ENCODE data around the gene UCK1. TPM values are rescaled to one million over a fixed set of nuclear protein-coding genes. Genes with fewer than 3 reads are reported as not detected.
A peak's percentile ranks its signal among the peaks of the same experiment; 100 is the strongest.

Gene UCK1
- total RNA-seq, 1 donor from 2014 or later, result 30.4 TPM

- CTCF ChIA-PET, result no interaction called here
- no peak overlapping the region for H3K27ac Mint-ChIP-seq
- intact Hi-C loops (cut with micrococcal nuclease), result loop anchor here (2.0 to 5.0 kb wide), 3 partner anchors 27 to 217 kb away; partner anchors contain the start of gene POMT1
- ATAC-seq (ENCODE audit: low read depth), result no peak
- no peak for DNase-seq
- peaks cover 42% of the 10 kb centered on the region for H3K36me3 Mint-ChIP-seq (ENCODE audit: low read depth)
- H3K4me3 Mint-ChIP-seq, result peak overlapping the region; percentile 79
- POLR2A ChIA-PET, result no interaction called here
- TF ChIP-seq, protein P1, sequence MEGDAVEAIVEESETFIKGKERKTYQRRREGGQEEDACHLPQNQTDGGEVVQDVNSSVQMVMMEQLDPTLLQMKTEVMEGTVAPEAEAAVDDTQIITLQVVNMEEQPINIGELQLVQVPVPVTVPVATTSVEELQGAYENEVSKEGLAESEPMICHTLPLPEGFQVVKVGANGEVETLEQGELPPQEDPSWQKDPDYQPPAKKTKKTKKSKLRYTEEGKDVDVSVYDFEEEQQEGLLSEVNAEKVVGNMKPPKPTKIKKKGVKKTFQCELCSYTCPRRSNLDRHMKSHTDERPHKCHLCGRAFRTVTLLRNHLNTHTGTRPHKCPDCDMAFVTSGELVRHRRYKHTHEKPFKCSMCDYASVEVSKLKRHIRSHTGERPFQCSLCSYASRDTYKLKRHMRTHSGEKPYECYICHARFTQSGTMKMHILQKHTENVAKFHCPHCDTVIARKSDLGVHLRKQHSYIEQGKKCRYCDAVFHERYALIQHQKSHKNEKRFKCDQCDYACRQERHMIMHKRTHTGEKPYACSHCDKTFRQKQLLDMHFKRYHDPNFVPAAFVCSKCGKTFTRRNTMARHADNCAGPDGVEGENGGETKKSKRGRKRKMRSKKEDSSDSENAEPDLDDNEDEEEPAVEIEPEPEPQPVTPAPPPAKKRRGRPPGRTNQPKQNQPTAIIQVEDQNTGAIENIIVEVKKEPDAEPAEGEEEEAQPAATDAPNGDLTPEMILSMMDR (IDR thresholded peaks at IDR 0.05), result no peak
- H3K9me3 Mint-ChIP-seq, result no peaks in the 10 kb centered on the region
- H3K4me1 Mint-ChIP-seq, result peaks cover 17% of the 10 kb centered on the region
- H3K27me3 Mint-ChIP-seq, result no peaks in the 10 kb centered on the region
Observed at GRCh38 chr9:131529597-131530545, 1.2 kb downstream of the UCK1 start.

DNA sequence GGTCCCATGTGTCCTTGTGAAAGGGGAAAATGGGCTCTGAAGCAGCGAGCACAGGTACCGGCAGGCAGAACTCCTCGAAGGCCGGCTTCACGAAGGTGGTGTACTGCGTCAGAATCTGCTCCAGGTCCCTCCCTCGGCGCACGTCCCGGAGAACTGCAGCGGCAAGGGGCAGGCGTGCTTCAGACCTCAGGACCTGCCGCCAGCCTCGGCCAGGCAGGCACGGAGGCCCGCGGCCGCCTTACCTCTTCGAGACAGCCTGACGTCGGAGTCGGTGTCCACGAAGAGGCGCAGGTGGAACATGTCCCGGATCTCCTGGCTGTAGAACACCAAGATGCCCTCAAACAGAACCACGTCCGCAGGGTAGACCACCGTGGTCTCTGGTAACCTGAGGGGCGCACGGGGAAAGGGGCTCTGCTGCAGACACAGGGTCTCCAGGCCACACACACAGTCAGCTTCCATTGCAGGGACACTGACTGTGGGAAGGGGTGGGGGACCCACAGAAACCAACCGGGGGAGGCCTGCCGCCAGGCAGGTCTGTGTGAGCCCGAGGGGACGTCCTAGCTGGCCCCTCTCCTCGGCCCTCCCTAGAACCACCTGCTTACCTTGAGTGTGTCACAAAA is 2.1 kb downstream of the UCK1 start:
- POLR2A ChIA-PET, result no interaction called here
- CTCF ChIA-PET, result no interaction called here
- DNase-seq (no peak), ATAC-seq (ENCODE audit: low read depth) (no peak)
- Mint-ChIP-seq H3K27ac (no peak overlapping the region), H3K27me3 (no peaks in the 10 kb centered on the region), H3K4me3 (no peak overlapping the region), H3K9me3 (no peaks in the 10 kb centered on the region), H3K36me3 (ENCODE audit: low read depth) (peaks cover 50% of the 10 kb centered on the region), H3K4me1 (peaks cover 9% of the 10 kb centered on the region)
- intact Hi-C loops (cut with micrococcal nuclease), result no loop called here
- TF ChIP-seq, protein P1 (IDR thresholded peaks at IDR 0.05), result no peak

GRCh38 chr9:131528186-131528585 is 2.9 kb downstream of the UCK1 start:
- Mint-ChIP-seq H3K4me3 (peak overlapping the region; percentile 61), H3K9me3 (no peaks in the 10 kb centered on the region), H3K27me3 (no peaks in the 10 kb centered on the region), H3K4me1 (peaks cover 9% of the 10 kb centered on the region), H3K27ac (no peak overlapping the region), H3K36me3 (ENCODE audit: low read depth) (peaks cover 55% of the 10 kb centered on the region)
- no peak for DNase-seq
- ChIA-PET CTCF (no interaction called here), POLR2A (interaction anchor here (0.7 kb wide), 1 partner anchor 1241 kb away, joined by 7 read pairs; no protein-coding TSS in a partner anchor)
- TF ChIP-seq, protein P1 (IDR thresholded peaks at IDR 0.05), result no peak
- ATAC-seq (ENCODE audit: low read depth), result no peak
- intact Hi-C loops (cut with micrococcal nuclease), result no loop called here

DNA sequence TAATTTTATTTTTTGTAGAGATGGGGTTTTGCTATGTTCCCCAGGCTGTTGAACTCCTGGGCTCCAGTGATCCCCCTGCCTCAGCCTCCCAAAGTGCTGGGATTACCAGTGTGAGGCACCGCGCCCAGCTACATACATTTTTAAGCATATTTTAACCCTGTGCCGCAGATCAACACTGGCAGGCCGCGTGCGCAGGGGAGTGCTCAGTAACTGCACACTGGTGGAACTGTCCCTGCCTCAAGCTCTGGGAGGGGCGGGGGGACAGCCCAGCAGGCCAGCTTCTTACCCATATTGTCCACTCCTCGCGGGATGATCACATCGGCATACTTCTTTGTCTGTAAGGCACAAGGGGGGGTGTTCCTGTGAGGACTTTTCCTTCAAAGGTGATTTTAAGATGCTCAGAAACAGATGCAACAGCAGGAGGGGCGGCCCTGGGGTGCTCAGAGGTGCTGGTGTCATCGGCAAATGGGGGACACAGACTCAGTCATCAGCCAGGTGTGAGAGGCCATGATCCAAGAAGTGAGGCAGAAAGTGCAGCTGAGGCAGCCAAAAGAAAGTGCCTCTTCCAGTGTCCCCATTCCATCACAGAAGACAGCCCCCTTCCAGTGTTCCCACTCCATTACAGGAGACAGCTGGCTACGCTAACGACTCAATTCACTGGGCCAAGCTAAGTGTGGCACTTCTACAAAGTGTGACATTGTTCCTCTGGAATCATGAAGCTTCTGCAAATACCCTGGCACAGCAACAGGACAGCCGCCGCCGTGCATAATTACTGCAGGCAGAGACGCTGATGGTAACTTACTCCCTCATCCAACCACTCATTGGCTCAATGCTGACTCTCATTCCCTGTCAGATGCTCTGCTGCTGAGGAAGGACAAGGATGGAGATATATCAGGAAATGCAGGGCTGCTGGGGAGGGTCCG is 5.2 kb downstream of the UCK1 start:
- ATAC-seq (ENCODE audit: low read depth) (no peak), DNase-seq (no peak)
- TF ChIP-seq, protein P1 (IDR thresholded peaks at IDR 0.05), result no peak
- H3K27ac Mint-ChIP-seq, result no peak overlapping the region
- no peaks in the 10 kb centered on the region for H3K27me3 Mint-ChIP-seq
- H3K4me3 Mint-ChIP-seq, result no peak overlapping the region
- H3K36me3 Mint-ChIP-seq (ENCODE audit: low read depth), result peaks cover 75% of the 10 kb centered on the region
- intact Hi-C loops (cut with micrococcal nuclease), result no loop called here
- CTCF ChIA-PET, result no interaction called here
- H3K9me3 Mint-ChIP-seq, result no peaks in the 10 kb centered on the region
- POLR2A ChIA-PET, result interaction anchor here (0.6 kb wide), 1 partner anchor 9 kb away, joined by 3 read pairs; no protein-coding TSS in a partner anchor
- H3K4me1 Mint-ChIP-seq, result peaks cover 9% of the 10 kb centered on the region
